Nephron progenitor cell (in vitro differentiated cells): Measurements from ENCODE around the gene PFN3.

Experiments
- DNase-seq: peaks from one replicate; pipeline ENCODE4 v3.0.0; 2021
- H3K27ac Mint-ChIP-seq: 2 replicates; pipeline ENCODE4 v1.8.0; 2021; ENCODE audit warnings: mild to moderate bottlenecking, moderate library complexity, mixed read lengths
- H3K27me3 Mint-ChIP-seq: 2 replicates; pipeline ENCODE4 v1.8.0; 2021; ENCODE audit warnings: mild to moderate bottlenecking, low read depth, mixed read lengths; ENCODE audit not compliant: poor library complexity
- H3K36me3 Mint-ChIP-seq: 2 replicates; pipeline ENCODE4 v1.8.0; 2021; ENCODE audit warnings: low read depth, mixed read lengths
- H3K4me1 Mint-ChIP-seq: 2 replicates; pipeline ENCODE4 v1.8.0; 2021; ENCODE audit warnings: mixed read lengths
- H3K4me3 Mint-ChIP-seq: 2 replicates; pipeline ENCODE4 v1.8.0; 2021; ENCODE audit warnings: mild to moderate bottlenecking, moderate library complexity, mixed read lengths
- H3K9me3 Mint-ChIP-seq: 2 replicates; pipeline ENCODE4 v1.8.0; 2021; ENCODE audit warnings: mild to moderate bottlenecking, moderate library complexity, mixed read lengths
- CTCF ChIP-seq: fragments of 200-600 bp; sonication (generic); IDR thresholded peaks from 2 replicates; pipeline ENCODE4 v1.5.0; 2021; ENCODE audit warnings: antibody characterized with exemption

PFN3 gene

DNA sequence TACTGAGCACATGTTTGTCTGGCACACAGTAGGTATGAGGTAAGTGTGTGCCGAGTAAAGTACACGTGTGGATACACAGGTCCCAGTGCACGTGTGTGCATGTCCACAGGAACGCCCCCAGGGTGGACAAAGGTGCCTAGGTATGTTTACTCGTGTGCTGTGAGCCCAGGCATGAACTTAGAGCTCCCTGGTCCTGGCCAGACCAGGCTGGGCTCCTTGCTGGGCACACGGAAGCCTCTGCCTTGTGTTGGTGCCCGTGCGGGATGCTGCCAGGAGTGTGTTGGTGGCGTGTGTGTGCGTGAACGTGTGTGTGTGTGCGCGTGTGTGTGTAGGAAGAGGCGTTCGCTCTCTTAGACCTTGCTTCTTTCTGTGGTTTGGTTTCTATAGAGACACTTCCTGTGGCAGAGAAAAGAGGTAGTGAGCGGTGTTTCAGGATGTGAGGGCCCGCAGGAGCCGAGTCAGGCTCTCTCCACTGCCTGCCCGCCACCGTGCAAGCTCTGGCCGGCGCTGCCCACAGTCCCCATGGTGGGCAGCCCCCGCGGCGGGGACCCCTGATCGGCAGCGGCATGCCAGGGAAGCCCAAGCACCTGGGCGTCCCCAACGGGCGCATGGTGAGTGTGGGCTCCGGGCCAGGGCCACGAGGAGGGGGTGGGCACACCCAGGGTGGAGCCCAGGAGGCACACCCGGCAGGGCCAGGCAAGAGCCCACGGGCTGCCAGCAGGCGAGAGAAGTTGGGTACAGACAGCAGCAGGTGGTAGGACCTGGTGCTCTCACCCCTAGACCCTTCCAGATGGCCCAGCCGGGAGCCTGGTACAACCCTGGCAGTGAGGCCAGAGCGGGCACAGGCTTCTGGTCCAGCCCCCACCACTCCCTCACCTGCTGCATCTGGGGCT lies 42.8 kb downstream of the PFN3 start, which contains the start of gene RGS14:
RGS14 (plus strand) TSS at position 466 of the 893 bp plus-strand sequence; CDS start at position 567, 101 bp downstream.
- Mint-ChIP-seq H3K4me1 (peaks cover 19% of the 10 kb centered on the region), H3K4me3 (no peak within 1 kb of the TSS), H3K36me3 (no peaks in the 10 kb centered on the region), H3K9me3 (no peaks in the 10 kb centered on the region), H3K27me3 (peaks cover 56% of the 10 kb centered on the region), H3K27ac (no peak within 1 kb of the TSS)
- DNase-seq, result no peak
- TF ChIP-seq CTCF, result no peak

GRCh38 chr5:177357146-177357458 lies 43.4 kb downstream of the PFN3 start:
- no peaks in the 10 kb centered on the region for H3K9me3 Mint-ChIP-seq
- H3K36me3 Mint-ChIP-seq, result no peaks in the 10 kb centered on the region
- peaks cover 53% of the 10 kb centered on the region for H3K27me3 Mint-ChIP-seq
- DNase-seq, result no peak
- H3K4me3 Mint-ChIP-seq, result no peak overlapping the region
- no peak for TF ChIP-seq CTCF
- H3K4me1 Mint-ChIP-seq, result peaks cover 15% of the 10 kb centered on the region
- H3K27ac Mint-ChIP-seq, result no peak overlapping the region

DNA sequence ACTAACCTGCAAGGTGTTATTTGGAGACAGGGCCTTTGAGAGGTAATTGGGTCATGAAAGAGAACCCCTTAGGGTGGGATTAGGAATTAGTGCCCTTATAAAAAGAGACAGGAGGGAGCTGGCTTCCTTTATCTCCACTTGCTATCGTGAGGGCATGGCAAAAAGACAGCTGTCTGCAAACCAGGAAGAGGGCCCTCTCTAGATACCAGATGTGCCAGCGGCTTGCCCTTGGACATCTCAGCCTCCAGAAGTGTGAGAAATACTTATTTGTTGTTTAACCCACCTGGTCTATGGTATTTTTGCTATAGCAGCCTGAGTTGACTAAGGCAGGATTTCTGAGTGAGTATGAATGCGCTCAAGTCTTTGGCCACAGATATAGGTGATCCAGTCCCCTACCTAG lies 43.7 kb downstream of the PFN3 start:
- Mint-ChIP-seq H3K4me3 (no peak overlapping the region), H3K4me1 (peaks cover 15% of the 10 kb centered on the region), H3K36me3 (no peaks in the 10 kb centered on the region), H3K27ac (no peak overlapping the region), H3K9me3 (no peaks in the 10 kb centered on the region), H3K27me3 (peaks cover 52% of the 10 kb centered on the region)
- DNase-seq, result no peak
- TF ChIP-seq CTCF, result no peak

DNA sequence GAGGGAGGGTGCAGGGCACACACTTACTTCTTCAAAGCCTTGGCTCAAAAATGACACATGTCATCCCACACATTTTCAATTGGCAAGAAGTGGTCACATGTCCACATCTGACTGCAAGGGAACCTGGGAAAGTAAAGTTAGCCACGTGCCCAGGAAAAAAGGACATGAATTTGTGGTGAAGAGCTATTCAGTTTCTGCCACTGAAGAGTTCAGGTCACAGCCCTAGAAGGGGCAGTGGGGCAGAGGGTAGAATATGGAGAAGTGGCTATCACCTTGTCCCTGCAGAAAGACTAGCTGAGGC lies 44.6 kb downstream of the PFN3 start:
- DNase-seq, result no peak
- Mint-ChIP-seq H3K4me1 (peaks cover 15% of the 10 kb centered on the region), H3K27me3 (peaks cover 52% of the 10 kb centered on the region), H3K27ac (no peak overlapping the region), H3K36me3 (no peaks in the 10 kb centered on the region), H3K4me3 (no peak overlapping the region), H3K9me3 (no peaks in the 10 kb centered on the region)
- TF ChIP-seq CTCF, result no peak

GRCh38 chr5:177355162-177355867 lies 45.1 kb downstream of the PFN3 start:
- H3K36me3 Mint-ChIP-seq, result no peaks in the 10 kb centered on the region
- no peak for DNase-seq
- no peak overlapping the region for H3K27ac Mint-ChIP-seq
- H3K27me3 Mint-ChIP-seq, result peaks cover 52% of the 10 kb centered on the region
- TF ChIP-seq CTCF, result no peak
- H3K4me1 Mint-ChIP-seq, result peaks cover 20% of the 10 kb centered on the region
- H3K9me3 Mint-ChIP-seq, result no peaks in the 10 kb centered on the region
- no peak overlapping the region for H3K4me3 Mint-ChIP-seq
